NCI-H1092 treated with DMSO at 0.1 percent for 48 hours (cell line): ENCODE measurements around the gene STX18.
"Not testable (repeated sequence)": the region's sequence is repeated elsewhere in the genome, so short reads cannot be mapped to it uniquely, and the experiment has no call there.

Experiments used
- DNase-seq: peaks from one replicate; lab custom pipeline; 2025; lab: John Stamatoyannopoulos, UW

STX18 gene

DNA sequence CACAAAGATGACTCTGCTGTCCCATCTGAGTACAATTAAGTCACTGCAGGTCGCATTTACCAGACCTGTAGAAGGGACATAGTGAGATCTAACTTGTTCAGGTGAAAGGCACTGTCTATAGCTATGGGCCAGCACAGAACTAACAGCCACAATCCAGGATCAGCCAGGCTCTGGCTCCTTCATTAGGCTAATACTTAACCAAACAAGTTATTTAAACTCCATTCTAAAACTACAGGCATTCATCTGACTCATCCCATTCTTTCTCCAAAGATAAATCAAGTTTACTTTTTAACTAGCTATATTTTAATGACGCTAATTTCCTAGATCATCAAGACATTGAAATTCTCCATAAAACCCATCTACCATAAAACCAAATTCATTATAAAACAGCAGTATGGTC, 62.5 kb downstream of the STX18 start:
- no peak for DNase-seq

DNA sequence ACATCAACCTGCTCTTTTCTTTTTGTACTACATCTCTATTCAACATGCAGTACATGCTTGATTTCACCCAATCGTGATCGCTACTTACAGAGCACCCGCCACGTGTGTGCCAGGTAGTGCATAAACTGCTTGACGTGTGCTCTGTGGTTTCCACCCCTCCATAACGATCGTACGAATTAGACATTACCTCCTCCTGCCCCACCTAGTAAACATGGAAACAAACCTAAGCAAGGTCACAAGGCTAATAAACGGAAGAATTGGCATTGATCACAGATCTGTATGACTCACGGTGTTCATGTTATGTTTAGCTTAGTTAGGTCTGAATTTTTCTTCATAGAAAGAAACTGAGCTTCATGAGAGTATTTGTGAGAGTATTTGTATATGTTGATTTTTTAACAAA, 64.1 kb downstream of the STX18 start:
- DNase-seq, result no peak

DNA sequence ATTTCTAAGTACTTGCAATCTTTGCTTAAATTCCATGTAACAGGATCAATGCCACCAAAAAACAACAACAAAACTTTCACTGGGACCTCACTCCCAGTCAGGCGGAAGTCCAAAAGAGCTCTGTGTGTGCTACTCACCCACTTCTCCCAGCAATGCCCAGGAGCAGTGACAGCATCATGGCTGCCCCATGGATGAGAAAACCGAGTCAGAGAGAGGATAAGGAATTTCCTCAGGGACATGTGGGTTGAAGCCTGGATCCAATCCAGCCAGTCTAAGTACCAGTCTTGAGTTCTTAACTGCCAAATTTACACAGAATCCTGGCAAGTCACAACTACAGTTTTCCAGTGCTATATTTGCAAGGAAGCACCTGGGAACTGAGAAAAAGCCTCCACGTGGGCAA, 64.5 kb downstream of the STX18 start:
- DNase-seq, result no peak

DNA sequence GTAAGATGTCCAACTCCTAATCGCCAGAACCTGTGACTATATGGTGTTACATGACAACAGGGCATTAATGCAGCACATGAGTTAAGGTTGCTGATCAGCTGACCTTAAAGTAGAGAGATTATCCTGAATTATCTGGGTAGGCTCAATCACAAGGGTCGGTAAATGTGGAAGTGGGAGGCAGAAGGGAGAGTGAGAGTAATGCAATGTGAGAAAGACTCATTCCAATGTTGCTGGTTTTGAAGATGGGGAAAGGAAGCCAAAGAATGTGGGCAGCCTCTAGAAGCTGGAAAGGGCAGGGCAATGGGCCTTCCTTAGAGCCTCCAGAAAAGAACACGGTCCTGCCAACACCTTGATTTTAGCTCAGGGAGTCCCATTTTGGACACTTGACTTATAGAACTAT, 67.4 kb downstream of the STX18 start:
- DNase-seq, result no peak

DNA sequence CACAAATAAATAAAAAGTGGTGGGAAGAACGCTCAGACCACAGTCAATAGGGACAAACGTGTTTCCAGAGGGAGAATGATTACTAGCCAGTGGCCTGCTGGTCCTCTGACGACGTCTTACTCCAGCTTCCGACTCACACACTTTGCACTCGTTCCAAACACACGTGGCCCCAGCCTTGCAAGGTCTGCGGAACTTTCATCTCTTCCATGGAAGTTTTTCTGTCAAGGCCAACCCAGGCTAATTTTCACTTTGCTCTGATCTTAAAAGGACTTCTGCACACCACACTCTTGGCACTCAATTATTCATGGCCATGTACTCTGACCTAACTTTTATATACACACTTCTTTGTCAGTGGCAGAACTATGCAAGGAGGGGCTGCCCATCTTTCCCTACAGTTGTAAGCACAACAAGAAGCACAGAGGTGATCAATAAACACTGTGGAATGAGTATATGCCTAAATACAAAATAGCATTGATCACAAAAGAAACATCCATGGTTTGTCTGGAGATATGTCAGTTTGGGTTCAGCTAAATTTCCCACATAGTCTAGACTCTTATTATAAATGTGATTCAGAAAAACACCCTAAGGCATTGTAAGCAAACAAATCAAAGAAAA, 69.4 kb downstream of the STX18 start:
- no peak for DNase-seq

DNA sequence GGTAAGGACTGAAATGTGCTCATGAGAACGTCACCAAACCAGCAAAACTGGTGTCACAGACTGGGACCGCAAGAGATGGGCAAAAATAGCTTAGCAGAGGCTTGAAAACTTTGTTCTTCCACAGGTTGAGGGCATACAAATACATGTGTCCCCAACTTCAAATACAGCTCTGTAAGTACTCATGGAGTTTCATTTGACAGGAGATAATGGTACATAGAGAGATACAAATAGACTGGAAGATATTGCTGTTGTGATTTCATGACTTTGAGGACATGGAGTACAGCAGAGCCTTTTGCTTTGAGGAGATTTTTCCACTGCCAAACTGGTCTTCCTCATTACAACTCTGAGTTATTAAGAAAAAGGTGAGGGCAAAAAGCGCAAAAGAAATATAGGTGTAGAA, 70.7 kb downstream of the STX18 start:
- DNase-seq, result no peak

DNA sequence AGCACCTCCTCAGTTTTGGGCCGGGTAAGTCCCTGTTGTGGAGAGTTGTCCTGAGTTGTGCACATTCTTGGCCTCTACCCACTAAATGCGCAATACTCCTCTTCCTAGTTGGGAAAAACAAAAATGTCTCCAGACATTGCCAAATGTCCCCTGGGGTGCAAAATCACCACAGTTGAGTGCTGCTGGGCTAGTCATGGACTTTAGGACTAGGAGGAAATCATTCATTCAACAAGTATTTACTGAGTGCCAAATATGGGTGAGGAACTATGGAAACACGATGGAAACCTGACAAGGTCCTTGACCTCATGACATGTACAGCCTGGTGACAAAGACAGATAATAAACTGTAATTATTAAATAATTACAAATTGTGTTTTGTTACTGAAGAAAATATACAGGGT, 71.6 kb downstream of the STX18 start:
- DNase-seq, result no peak

DNA sequence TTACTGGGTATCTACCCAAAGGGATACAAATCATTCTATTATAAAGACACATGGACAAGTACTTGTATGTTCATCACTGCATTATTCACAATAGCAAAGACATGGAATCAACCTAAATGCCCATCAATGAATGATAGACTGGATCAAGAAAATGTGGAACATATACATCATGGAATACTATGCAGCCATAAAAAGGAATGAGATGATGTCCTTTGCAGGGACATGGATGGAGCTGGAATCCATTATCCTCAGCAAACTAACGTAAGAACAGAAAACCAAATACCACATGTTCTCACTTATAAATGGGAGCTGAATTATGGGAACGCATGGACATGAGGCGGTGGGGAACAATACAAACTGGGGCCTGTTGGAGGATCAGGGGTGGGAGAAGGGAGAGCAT, 76.6 kb downstream of the STX18 start:
- not testable (repeated sequence) for DNase-seq

DNA sequence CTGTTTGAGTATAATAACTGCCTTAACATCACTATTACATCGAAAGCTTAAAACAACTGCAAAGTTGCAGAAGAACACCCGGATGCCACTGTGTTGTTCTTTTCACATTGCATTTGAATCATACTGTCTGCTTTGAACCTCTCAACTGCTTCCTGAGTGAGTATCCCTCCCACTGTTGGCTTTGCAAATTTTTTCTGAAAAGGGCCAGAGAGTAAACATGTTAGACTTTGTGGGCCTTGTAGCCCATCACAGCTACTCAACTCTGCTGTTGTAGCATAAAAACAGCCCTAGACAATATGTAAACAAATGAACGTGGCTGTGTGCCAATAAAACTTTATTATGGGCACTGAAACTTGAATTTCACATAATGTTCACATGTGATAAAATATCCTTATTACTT, 78.9 kb downstream of the STX18 start:
- no peak for DNase-seq

DNA sequence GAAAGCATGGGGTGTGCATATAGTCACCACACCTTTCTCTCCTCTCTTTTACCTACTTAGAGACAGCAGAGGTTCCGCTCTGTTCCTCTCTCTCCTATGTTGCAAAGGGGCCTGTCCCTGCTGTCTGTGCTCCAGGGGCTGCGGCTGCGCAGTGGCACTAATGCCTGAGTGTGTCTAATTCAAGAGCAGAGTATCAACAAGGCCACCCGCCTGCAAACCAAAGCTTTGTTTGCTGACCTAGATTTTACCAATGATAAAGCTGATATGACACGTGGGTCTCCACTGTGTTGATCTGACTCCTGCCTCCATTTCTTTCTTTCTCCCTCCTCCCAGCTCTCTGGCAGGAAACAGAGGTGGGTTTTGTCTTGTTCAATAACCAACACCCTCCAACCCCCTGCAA, 80.0 kb downstream of the STX18 start:
- DNase-seq, result peak; percentile 29

DNA sequence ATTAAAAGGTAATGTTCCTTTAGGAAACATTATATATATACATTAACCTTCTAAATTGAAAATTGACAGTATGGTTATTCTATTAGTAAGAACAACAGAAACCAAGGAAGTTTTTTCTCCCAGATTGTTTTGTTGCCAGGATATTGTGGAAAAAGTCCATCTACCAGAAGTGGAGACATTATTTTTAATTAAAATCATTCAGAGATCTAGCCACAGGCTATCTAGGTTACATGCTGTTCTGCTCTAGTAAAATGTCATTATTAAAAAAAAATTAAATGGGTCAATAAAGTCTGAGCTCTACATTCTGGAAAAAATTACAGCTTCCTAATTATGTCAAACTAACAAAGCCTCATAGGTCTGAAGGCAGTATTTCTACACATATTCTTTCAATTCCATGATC, 80.7 kb downstream of the STX18 start:
- no peak for DNase-seq

DNA sequence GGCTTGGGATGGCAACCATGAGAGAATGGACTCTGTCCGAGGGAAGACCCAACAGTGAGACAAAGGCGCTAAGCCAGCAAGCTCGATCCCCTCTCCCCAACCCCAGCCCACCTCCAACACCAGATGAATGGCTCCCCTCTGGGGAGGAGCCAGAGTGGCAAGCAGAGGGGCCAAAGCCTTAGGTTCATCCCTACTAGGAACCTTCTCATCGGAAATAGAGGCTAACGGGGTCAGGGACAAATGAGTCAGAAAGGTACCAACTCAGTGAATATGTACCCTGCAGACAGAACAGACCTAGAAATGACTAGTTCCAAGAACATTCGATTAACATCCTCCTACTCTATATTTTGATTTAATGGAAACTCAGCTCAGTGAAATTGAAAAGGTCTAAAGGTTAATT, 81.1 kb downstream of the STX18 start:
- no peak for DNase-seq

DNA sequence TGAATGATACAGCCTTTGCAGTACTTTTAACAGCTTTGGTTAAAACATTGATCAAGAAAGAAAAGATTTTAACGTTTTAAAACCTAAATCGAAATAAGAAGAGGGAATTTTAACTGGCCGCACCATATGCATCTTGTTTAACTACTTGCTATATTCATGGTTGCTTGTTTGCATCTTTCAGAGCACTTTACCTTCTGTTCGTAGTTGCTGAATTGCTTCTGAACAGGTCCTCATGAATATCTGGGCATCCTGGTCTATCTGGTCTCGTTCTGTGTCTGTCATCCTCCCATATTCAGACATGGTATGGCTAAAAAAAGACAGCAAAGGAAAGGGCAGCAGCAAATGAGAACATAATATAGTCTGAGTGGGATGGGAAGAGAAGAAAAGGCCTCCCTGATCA, 82.7 kb downstream of the STX18 start:
- DNase-seq, result no peak

DNA sequence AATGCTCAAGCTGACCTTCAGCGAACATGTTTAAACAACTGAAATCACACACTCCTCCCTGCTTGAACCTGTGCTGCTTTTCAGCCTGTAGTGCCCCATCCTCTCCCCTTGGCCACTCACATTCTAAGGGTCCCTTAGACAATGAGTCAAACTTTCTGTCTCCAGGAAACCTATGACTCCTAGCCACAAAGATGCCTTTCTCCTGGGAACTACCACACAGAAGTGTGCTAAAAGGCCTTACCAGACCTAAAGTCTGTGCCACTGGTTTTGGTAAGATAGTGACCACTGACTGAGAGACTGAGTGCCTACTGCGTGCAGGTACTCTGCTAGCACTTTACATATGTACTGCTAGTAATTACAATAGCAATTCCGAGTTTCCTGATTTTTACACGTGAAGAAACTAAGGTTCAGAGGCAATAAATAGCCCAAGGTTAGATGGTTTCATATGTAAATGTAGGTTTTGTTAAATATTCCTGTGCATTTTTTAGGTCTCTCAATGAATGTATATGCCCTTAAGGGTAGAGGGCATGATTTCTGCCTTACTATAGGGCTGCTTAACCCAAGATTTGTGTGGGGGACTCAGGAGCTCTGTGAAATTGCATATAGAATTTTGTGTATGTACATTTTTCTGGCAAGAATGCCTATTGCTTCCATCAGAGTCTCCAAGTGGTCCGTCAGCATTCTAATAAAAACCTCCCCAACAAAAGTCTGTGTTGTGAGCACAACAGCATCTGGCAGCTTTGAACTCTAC, 83.9 kb downstream of the STX18 start:
- DNase-seq, result no peak

DNA sequence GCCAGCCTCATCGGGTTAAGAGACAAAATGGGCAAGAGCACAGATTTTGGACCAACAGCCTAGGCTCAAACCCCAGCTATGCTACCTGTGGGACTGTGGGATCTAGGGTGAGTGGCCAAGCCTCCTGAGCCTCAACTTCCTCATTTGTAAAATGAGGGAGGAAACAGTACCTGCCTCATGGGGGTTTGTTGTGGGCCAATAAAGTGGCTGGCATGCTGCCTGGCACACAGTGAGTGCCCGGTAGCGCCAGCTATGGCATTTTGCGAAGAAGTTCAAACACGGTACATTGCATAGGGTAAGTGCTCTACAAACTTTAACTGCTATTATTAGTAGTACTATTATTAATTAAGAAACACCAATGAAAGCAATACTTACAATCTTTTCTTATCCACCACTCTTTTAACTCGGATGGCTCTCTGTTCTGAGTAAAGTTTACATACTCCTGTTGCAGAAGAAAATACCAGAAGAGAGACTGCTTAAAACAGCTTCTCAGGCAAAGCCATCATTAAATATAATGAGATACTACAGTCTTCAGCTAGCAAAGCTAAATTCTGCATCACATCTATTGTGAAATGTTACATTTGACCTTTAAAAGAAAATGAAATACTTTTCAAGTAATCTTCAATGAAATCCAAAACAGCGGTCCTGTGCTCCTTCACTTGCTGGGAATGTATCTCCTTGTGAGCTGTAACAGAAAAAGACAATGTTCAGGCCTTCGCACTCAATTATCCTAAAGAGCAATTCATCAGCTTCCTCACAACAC, 84.9 kb downstream of the STX18 start:
- no peak for DNase-seq

DNA sequence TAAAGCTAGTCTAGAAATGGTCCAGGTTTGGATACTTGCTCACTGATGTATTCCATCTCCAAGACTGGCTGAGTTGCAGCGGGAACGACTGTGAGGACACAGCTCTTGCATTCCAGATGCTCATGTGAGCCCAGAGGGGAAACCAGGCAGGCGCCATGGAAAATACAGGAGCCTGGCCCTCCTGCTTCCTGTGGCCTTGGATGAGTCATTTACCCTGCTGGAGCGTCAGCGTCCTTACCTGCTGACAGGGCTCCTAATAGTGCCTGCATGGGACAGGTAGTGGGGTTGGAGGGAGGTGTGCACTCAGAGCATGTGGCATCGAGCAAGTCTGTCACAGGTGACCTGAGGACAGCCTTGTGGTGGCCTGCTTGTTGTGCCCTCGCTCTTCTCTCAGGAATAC, 85.5 kb downstream of the STX18 start:
- no peak for DNase-seq

DNA sequence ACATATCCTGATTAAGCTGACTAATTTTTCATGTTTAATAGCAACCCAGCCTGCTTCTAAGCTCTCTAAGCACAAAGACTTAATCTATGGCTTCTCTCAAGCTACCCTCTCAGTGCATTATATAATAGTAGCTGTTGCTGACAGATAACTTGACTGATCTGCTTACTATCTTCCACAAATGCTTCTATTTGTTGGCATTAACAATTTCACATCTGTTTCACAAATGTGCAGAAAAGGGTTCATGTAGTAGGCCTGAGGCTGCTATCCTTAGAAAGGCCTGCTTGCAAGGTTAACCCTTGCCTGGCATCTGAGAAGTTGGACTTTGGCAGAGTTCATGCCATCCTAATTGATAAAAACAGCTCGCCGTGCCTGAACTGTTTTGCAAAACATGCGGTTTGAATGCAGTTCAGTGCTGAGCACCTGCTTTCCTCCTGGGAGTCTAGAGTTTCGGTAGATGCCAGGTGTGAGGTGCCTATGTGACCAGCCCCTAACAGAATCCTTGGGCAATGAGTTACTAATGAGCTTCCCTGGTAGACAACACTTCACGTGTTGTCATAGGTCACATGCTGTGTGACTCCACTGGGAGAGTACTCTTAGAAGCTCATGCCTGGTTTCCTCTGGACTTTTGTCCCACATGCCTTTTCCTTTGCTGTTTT, 86.5 kb downstream of the STX18 start:
- no peak for DNase-seq

DNA sequence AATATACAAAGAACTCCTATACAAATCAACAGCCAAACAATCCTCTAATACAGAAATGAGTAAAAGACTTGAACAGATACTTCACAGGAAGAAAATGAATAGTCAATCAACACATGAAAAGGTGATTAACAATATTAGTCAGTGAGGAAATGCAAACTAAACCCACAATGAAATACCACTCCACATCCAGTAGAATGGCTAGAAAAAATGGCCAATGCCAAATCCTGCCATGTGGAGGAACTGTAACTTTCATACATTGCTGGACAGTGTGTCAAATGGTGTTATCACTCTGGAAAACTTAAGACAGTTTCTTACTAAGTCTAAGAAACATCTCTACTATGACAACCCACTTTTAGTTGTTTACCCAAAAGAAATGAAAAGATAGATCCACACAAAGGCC, 95.4 kb downstream of the STX18 start:
- DNase-seq, result no peak

DNA sequence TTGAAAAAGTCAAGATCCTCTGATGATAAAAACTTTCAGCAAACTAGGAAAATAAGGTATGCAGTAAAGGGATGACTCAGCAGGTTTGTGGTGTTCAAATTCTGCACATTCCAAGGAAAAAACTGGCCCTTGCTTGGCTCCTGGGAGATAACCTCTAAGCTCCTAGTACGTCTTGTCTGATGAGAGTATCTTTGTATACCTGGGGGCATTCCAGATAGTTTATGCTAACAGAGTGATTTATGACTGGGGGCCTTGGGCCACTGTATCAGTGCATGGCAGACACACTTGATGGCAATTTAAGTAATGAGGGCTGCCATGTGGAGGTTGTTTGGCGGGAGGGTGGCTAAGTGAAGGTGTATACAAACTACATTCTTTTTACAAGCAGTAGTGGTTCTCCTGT, 98.0 kb downstream of the STX18 start:
- DNase-seq, result no peak

DNA sequence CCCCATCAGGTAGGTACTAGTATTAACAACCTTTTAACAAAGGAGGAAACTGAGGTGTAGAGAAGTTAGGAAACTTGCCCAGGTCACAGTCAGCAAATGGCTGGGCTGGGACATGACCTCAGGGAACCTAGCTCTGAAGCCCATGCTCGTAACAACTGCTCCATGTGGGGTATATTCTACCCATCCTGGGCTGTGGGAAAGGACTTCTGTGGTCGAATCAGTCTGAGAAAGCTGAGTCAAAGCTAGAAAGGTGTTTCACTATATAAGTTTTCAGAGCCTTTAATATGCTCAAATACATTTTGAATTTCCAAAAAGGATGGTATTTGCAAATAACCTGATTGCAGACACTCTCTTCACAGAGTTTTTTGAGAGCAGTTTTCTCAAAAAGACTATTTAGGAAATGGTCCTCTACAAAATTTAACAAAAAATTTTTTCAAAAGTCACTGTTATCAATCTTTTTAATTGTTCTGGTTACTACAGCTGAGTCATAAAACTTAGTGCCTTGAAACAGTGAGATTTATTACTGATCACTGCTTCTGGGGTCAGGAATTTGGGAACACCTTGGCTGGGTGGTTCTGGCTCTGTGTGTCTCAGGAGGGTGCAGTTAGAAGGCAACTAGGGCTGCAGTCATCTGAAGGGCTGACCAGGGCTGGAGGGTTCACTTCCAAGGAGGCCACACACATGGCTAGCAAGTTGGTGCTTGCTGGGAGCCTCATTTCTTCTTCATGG, 101.4 kb downstream of the STX18 start:
- DNase-seq, result no peak

DNA sequence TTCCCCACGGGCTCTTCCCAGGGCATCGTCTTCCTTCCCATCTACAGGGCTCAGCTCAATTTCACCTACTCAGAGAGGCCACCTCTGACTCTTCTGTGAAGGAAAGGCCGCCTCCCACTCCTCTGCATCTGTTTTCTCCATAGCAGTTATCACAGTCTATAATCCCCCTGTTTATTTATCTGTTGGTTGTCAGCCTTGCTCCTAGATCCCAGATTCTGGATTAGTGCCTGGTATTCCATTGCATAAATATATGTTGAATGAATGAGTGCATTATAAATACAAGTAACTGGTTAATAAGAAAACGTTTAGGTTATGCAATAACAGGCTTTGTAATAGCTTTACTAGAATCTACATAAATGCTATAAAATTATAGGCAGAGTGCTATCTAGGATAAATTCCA, 102.1 kb downstream of the STX18 start:
- no peak for DNase-seq

DNA sequence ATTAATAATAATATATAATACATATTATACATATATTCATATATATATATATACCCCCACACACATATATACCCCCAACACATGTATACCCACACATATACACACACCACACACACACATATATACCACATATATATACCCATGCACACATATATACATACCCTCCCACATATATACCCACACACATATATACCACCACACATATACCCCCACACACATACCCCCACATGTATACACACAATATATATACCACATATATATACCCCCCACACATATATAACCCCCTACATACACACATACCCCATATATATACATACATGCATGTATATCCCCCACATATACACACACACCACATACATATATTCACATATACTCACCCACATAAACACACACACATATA, 103.0 kb downstream of the STX18 start:
- DNase-seq, result no peak
